LNCAP (cell line): ENCODE measurements around the gene CARD8.

Source experiments
- CTCF ChIP-seq: fragments of 450-650 bp; IDR thresholded peaks from 2 replicates; pipeline ENCODE4 v1.5.1; 2017; ENCODE audit warnings: mild to moderate bottlenecking

CARD8 gene

DNA sequence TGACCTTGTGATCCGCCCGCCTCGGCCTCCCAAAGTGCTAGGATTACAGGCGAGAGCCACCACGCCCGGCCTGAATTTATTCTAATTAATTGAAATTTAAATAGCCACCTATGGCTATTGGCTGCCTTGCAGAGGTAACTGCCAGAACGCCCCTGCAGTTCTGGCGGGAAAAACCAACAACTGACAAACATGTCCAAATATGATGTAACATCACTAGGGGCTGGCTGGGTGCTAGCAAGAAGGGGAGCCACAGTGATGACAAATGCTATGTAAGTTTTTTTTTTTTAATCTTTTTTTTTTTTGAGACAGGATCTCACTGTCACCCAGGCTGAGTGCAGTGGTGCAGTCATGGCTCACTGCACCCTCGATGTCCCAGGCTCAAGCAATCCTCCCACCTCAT lies 72.4 kb downstream of the CARD8 start:
- no peak for TF ChIP-seq CTCF

- no peak for TF ChIP-seq CTCF
Measured at GRCh38 chr19:48182434-48182833, 73.3 kb downstream of the CARD8 start.

DNA sequence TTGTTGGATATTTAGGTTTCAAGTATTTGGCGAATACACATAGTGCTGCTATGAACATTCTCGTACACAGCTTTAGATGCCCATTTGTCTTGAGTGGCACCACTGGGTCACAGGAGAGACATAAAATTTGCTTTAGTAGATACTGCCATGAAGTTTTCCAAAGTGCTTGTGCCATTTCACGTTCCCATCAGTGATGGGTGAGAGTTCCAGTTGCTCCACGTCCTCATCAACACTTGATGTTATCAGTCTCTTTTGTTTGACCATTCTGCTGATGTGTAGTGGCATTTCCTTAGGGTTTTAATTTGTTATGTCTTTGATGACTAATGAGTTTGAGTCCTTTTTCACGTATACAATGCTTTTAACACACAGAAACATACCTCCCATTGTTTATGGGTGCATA lies 74.2 kb downstream of the CARD8 start:
- no peak for TF ChIP-seq CTCF

DNA sequence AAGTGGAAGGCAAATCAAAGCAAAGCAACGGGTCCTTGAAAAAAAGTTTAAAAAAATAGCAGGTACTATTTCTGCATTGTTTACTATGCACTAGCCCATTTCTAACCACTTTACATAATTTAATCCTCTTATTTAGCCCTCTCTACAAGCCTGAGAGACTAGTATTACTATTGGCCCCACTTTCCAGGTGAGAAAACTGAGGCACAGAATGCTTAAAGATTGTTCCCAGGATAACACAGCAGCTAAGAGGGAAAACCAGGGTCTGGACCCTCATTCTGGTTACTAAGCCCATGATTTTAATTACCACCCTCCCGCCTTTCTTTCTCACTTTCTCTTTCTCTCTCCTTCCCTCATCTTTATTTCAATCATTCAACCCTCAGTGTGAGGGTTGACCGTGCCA lies 79.5 kb downstream of the CARD8 start:
- no peak for TF ChIP-seq CTCF

DNA sequence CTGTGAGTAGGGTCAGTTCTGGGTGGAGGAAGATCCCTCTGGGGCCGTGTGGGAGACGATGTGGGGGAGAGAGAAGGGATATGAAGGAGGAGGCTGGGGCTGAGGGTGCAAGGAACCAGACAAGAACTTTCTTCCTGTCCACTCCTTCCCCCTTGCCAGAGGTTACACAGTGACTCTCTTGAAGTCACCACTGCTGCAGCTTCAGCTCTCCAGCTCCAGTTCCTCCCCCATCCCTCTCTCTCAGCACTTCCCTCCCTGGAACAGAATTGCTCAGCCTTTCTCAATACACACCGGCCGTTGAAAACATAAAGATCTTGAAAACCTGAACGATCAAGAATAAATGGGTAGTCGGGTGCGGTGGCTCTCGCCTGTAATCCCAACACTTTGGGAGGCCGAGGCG lies 80.1 kb downstream of the CARD8 start:
- no peak for TF ChIP-seq CTCF

DNA sequence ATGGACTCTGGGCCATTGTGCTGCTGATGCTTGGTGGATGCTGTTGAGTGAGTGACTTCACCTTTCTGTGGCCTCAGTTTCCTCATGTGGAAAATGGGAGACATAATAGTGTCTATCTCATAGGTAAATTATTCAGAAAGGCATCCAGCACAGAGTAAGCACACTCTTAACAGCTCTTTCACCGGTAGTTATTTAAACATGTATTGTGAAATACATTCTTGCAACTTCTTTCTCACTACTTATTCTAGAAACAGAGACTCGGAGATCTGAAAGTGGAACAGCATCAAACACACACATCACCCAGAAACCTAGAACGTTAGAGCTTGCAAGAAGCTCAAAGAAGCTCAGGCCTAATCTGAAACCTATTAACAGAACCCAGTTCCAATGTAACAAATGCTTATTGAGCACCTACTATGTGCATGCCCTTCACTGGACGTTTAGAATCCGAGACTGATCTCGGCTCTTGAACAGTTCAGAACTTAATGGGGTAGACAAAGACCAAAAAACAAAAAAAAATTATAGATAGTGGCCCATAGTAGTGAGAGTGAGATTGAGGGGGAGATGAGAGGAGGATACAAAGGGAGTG lies 81.2 kb downstream of the CARD8 start:
- no peak for TF ChIP-seq CTCF

GRCh38 chr19:48171710-48172109 lies 84.0 kb downstream of the CARD8 start:
- no peak for TF ChIP-seq CTCF

- TF ChIP-seq CTCF, result no peak
Measured at GRCh38 chr19:48170817-48171347, 84.8 kb downstream of the CARD8 start.
